ENCODE results near the gene ATP2A1. TPM values are rescaled to one million over a fixed set of nuclear protein-coding genes. Genes with fewer than 3 reads are reported as not detected.

Gene ATP2A1
- total RNA-seq, 8 experiments from 2014 or later = 0.49 to 7.2 (median 1.8) TPM

DNA sequence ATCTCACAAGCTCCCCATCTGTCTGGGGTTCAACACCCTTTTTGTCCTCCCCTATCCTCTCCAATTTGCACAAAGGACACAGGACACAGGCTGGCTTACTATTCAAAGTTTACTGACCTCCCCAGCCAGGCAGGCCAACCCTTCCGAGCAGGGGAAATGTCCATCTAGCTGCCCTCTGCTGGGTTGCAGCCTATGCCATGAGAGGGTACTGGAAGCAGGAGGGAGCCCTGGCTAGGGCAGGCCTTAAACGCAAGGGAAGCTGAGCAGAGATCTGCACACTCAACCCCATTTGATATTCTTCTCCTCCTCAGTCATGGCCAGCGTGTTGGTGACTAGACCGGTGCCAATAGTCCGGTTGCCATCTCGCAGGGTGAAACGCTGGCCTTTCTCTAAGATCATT, 35.6 kb upstream of the ATP2A1 start:
- Histone ChIP-seq H3K4me3 (no peak overlapping the region), H3K4me1 (replicated peaks in 1 of 2) (peaks cover 9 to 11% of the 10 kb centered on the region in 2 donors), H3K27ac (no peak overlapping the region)
- WGBS, 10 experiments = 90 to 100% (median 100%) methylated on average over 1 to 5 of the region's 7 CpGs; no CpG with 5 or more reads in 5 of the 10 experiments
- ATAC-seq (replicated peaks in 6 of 8) = no peak
- in situ Hi-C loops (cut with MboI; ENCODE audit: low pct_unique_long_range_greater_than_20kb in 2 of 9, low sequenced_read_pairs in 9 of 9, unreplicated experiment in 9 of 9) = no loop called here

DNA sequence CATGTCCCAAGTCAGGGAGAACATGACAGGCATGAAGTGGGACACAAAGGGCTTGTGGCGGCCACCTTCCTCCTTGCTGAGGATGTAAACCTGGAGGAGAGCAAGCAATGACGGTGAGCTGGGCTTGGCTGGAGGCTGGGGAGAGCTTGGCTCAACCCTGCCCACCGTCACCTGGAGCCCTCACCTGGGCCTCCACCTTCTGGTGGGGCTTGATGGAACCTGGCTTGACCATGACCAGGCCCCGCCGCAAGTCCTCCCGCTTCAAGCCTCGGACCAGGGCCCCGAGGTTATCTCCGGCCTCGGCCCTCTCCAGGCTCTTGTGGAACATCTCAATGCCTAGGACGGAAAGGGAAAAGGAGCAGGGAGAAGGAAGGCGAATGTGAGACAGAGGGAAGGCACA, 34.5 kb upstream of the ATP2A1 start:
- in situ Hi-C loops (cut with MboI; ENCODE audit: low pct_unique_long_range_greater_than_20kb in 2 of 9, low sequenced_read_pairs in 9 of 9, unreplicated experiment in 9 of 9) = no loop called here

DNA sequence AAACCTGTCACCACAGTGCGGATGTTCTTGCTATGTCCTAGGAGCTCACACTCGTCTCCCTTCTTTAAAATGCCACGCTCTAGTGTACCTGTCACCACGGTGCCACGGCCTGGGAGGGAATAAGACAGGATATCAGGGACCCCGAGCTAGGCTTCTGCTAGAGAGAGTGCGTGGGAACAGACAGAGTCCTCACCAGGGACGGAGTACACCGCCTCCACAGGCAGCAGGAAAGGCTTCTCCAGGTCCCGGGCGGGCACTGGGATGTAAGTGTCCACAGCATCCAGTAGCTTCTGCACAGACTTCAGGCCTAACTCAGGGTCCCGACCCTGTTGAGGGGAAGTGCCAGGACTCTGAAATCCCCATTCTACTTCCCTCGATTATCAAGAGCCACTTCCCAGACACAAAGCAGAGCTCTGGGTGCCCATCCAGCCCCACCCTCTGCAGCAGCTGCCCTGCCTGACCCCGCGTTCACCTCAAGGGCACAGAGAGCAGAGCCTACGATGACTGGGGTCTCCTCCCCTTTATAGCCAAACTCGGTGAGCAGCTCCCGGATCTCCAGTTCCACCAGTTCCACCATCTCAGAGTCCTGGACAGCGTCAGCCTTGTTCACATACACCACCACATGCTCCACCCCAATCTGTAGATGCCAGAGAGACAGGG, 33.9 kb upstream of the ATP2A1 start:
- in situ Hi-C loops (cut with MboI; ENCODE audit: low pct_unique_long_range_greater_than_20kb in 2 of 9, low sequenced_read_pairs in 9 of 9, unreplicated experiment in 9 of 9) = no loop called here
- no peak overlapping the region for H3K4me3 ChIP-seq
- WGBS, 10 experiments = 78 to 91% (median 83%) methylated on average over 3 to 8 of the region's 19 CpGs; no CpG with 5 or more reads in 6 of the 10 experiments

More for the DNA sequence above, 34.5 kb upstream of the ATP2A1 start:
- peaks cover 9 to 11% of the 10 kb centered on the region in 2 donors for H3K4me1 ChIP-seq (replicated peaks in 1 of 2)
- no peak for ATAC-seq (replicated peaks in 6 of 8)
- H3K4me3 ChIP-seq = no peak overlapping the region
- WGBS, 10 experiments = 80 to 100% (median 95%) methylated on average over 1 to 7 of the region's 12 CpGs; no CpG with 5 or more reads in 5 of the 10 experiments
- H3K27ac ChIP-seq = no peak overlapping the region

DNA sequence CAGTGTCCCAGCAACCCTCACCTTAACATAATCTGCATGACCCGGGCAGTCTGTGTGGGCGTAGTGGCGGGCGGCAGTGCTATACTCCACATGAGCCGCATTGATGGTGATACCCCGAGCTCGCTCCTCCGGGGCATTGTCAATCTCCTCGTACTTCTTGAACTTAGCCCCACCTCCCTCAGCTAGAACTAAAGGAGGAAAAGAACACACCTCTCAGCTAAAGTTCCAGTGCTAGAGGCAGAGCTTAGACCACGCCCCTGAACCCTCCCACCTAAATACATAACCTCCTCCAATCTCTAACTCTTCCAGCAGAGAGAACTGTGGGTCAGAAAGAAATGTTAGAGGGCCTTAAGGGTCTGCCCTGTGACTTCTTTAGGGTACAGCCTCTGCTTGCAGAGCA, 33.0 kb upstream of the ATP2A1 start:
- ATAC-seq (replicated peaks in 6 of 8) = peak in 3 of 8 experiments; percentile 6 to 23 (median 14)
- H3K4me3 ChIP-seq = peak overlapping the region; percentile 81 to 98 (median 86)
- in situ Hi-C loops (cut with MboI; ENCODE audit: low pct_unique_long_range_greater_than_20kb in 2 of 9, low sequenced_read_pairs in 9 of 9, unreplicated experiment in 9 of 9) = no loop called here
- H3K27ac ChIP-seq = no peak overlapping the region
- H3K4me1 ChIP-seq (replicated peaks in 1 of 2) = peaks cover 9 to 11% of the 10 kb centered on the region in 2 donors
- WGBS, 10 experiments = 0 to 58% (median 40%) methylated on average over 1 to 7 of the region's 10 CpGs; no CpG with 5 or more reads in 5 of the 10 experiments

More for the DNA sequence above, 33.9 kb upstream of the ATP2A1 start:
- no peak for ATAC-seq (replicated peaks in 6 of 8)
- Histone ChIP-seq H3K27ac (no peak overlapping the region), H3K4me1 (replicated peaks in 1 of 2) (peaks cover 9 to 11% of the 10 kb centered on the region in 2 donors)

DNA sequence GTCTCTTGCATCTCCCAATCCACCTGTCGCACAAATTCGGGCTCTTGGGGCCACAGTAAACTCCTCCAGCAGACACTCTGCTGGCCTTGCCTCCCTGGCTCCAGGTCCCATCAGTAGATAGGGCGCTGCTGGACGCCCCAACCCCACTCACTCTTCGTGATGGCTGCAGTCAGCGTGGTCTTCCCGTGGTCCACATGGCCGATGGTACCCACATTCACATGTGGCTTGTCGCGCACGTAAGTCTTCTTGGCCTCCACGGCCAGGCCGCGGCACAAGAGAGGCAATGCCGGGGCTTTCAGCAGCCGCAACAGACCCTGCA, 32.6 kb upstream of the ATP2A1 start:
- Histone ChIP-seq H3K4me1 (replicated peaks in 1 of 2) (peaks cover 9 to 11% of the 10 kb centered on the region in 2 donors), H3K27ac (peak overlapping the region; percentile 73 to 85), H3K4me3 (peak overlapping the region; percentile 81 to 98 (median 86))
- in situ Hi-C loops (cut with MboI; ENCODE audit: low pct_unique_long_range_greater_than_20kb in 2 of 9, low sequenced_read_pairs in 9 of 9, unreplicated experiment in 9 of 9) = no loop called here
- ATAC-seq (replicated peaks in 6 of 8) = peak in 2 of 8 experiments; percentile 2 to 4
- 0 to 5% (median 0%) methylated on average over 1 to 8 of the region's 16 CpGs; no CpG with 5 or more reads in 3 of the 10 experiments for WGBS, 10 experiments

DNA sequence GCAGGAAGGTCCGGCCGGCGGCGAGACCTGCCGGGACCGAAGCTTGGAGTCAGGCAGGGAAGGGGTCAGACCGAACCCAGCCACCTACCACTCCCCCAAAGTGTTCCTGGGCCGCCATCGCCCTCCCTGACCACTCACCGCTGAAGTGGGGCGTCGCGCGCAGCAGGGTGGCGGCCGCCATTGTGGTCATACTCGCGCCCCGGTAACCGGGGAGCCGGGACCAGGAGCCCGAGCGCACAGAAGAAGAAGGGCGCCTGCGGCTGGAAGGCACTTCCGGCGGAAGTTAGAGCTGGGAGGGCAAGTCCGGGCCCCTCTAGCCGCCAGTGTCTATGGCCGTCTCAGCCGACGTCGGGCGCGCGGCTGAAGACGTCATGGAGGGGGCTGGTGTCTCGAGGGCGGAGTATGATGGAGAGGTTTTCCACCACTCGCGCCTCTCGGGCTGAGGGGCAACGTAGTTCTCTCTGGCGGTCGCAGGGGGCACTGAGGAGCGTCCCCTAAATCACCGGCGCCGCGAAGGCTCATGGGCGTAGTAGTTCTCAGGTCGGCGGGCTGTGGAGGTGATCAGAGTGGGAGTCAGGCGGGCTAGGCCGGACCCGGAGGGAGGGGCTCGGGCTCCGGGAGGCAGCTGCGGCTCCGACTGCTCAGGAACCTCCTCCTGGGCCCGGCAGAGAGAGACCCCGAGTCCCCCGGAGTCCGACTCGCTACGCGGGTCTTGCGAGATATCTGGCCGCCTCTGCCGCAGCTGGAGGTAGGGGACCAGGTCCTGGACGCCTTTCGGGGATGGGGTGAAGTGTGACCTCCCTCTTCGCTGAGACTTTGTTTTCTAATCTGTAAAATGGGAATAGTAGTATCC, 32.0 kb upstream of the ATP2A1 start, which contains the start of gene TUFM:
Gene TUFM, minus strand, starts transcription at position 269 of the 853 bp plus-strand sequence. Its CDS starts 79 bp downstream, at position 190.
- WGBS, 10 experiments = 0 to 30% (median 0%) methylated on average over 1 to 13 of the region's 73 CpGs; no CpG with 5 or more reads in 3 of the 10 experiments
- Histone ChIP-seq H3K27ac (peak within 1 kb of the TSS; percentile 73 to 85), H3K4me1 (replicated peaks in 1 of 2) (peaks cover 9 to 11% of the 10 kb centered on the region in 2 donors), H3K4me3 (peak within 1 kb of the TSS; percentile 81 to 98 (median 86))
- in situ Hi-C loops (cut with MboI; ENCODE audit: low pct_unique_long_range_greater_than_20kb in 2 of 9, low sequenced_read_pairs in 9 of 9, unreplicated experiment in 9 of 9) = no loop called here
- peak; percentile 91 to 96 (median 95) for ATAC-seq (replicated peaks in 6 of 8)

DNA sequence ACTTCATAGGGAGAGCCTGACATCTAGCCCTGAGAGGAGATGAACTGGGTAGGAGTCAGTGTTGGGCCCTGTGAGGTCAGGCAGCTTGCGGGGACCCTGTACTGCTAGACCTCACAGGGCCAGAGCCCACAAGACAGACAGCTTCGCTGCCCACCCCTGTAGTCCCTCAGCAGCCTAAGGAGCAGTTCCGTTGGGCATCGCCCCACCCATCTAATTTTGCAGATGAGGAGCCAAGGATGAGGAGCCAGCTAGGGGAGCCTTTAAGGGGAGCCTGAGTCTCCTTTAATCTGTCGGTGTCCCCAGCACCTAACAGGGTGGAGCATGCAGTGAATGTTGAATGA, 31.4 kb upstream of the ATP2A1 start:
- 0 to 33% (median 10%) methylated on average over 1 to 2 of the region's 5 CpGs; no CpG with 5 or more reads in 5 of the 10 experiments for WGBS, 10 experiments
- peak; percentile 1 to 6 (median 2) for ATAC-seq (replicated peaks in 6 of 8)
- in situ Hi-C loops (cut with MboI; ENCODE audit: low pct_unique_long_range_greater_than_20kb in 2 of 9, low sequenced_read_pairs in 9 of 9, unreplicated experiment in 9 of 9) = no loop called here
- H3K27ac ChIP-seq = peak overlapping the region; percentile 65 to 74
- H3K4me3 ChIP-seq = peak overlapping the region; percentile 54 to 98 (median 86)
- peaks cover 9 to 11% of the 10 kb centered on the region in 2 donors for H3K4me1 ChIP-seq (replicated peaks in 1 of 2)

DNA sequence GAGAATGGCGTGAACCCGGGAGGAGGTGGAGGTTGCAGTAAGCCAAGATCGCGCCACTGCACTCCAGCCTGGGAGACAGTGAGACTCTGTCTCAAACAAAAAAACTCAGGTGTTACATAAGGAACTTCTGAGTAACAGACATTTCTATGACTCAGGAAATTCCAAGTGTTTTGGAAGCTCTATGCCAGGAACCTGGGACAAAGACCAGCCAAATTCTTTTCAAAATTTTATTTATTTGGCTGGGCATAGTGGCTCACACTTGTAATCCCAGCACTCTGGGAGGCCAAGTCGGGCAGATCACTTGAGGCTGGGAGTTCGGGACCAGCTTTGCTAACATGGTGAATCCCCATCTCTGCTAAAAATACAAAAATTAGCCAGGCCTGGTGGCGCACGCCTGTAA, 19.9 kb upstream of the ATP2A1 start:
- Histone ChIP-seq H3K4me3 (no peak overlapping the region), H3K27ac (no peak overlapping the region), H3K4me1 (replicated peaks in 1 of 2) (peaks cover 4 to 5% of the 10 kb centered on the region in 2 donors)
- WGBS, 10 experiments = 50 to 100% (median 90%) methylated on average over 1 to 8 of the region's 8 CpGs; no CpG with 5 or more reads in 2 of the 10 experiments
- in situ Hi-C loops (cut with MboI; ENCODE audit: low pct_unique_long_range_greater_than_20kb in 2 of 9, low sequenced_read_pairs in 9 of 9, unreplicated experiment in 9 of 9) = no loop called here
- ATAC-seq (replicated peaks in 6 of 8) = no peak

DNA sequence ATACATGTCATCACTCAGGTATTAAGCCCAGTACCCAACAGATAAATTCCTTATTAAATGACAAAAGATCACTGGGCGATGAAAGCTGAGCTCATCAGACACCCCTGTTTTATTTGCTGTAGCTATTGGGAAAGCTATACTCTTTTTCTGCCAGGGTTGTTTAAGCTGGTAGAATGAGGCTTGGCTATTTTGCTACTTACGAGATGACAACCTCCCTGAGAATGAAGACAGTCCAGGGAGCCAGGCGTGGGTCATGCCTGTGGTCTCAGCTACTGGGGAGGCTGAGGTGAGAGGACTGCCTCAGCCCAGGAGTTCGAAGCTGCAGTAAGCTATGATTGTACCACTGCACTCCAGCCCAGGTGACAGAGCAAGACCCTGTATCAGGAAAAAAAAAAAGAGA, 19.0 kb upstream of the ATP2A1 start:
- in situ Hi-C loops (cut with MboI; ENCODE audit: low pct_unique_long_range_greater_than_20kb in 2 of 9, low sequenced_read_pairs in 9 of 9, unreplicated experiment in 9 of 9) = no loop called here
- WGBS, 10 experiments = 0 to 90% (median 78%) methylated on average over 1 to 4 of the region's 4 CpGs; no CpG with 5 or more reads in 2 of the 10 experiments
- no peak for ATAC-seq (replicated peaks in 6 of 8)
- H3K27ac ChIP-seq = no peak overlapping the region
- no peak overlapping the region for H3K4me3 ChIP-seq
- peaks cover 4 to 5% of the 10 kb centered on the region in 2 donors for H3K4me1 ChIP-seq (replicated peaks in 1 of 2)

DNA sequence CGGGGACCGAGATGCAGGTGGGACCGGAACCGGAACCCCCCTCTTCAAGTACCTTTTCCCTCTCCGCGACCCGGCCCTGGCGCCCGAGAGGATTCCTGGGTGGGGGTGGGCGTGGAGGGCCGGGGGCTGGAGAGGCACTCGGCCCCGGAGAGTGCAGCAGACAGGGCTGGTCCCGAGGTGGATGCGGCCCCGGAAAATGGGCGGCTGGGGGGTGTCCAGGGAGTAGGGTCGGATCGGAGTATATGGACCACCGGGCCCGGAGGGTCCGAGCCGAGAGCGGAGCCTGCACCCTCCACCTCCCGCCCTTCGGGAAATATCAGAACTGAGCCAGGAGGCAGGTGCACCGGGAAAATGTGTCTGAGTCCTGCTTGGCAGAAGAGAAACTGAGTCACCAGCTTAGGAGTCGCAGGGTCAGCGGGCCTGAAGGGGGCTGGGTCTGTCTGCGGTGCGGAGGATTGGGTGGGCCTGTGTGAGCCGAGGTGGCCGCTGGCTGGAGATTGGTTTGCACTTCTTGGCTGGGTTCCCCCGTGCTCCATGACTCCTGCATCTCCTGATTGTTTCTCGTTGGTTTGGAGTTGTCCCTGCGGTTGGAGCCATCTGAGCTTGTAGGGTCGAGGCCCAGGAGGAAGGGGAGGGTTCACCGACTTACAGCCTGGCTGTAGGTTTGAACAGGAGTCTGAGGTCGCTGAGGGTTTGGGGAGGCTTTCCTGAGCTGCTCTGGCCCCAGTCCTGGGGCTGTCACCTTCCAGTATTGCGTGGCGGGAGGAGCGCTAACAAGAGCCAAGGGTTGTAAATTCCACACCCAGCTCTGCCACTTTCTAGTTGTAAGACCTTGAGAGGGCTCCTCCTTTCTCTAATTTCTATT, 14.1 kb upstream of the ATP2A1 start:
- Histone ChIP-seq H3K4me1 (replicated peaks in 1 of 2) (peaks cover 10 to 14% of the 10 kb centered on the region in 2 donors), H3K27ac (peak overlapping the region; percentile 96 to 98), H3K4me3 (peak overlapping the region; percentile 64 to 99 (median 94))
- 0 to 20% (median 0%) methylated on average over 3 to 8 of the region's 42 CpGs; no CpG with 5 or more reads in 5 of the 10 experiments for WGBS, 10 experiments
- peak in 3 of 8 experiments; percentile 2 to 12 (median 3) for ATAC-seq (replicated peaks in 6 of 8)
- in situ Hi-C loops (cut with MboI; ENCODE audit: low pct_unique_long_range_greater_than_20kb in 2 of 9, low sequenced_read_pairs in 9 of 9, unreplicated experiment in 9 of 9) = loop anchor here in 1 of 9 experiments (10.0 kb wide), 1 partner anchor 61 kb away; the partner anchor contains the start of gene RABEP2

DNA sequence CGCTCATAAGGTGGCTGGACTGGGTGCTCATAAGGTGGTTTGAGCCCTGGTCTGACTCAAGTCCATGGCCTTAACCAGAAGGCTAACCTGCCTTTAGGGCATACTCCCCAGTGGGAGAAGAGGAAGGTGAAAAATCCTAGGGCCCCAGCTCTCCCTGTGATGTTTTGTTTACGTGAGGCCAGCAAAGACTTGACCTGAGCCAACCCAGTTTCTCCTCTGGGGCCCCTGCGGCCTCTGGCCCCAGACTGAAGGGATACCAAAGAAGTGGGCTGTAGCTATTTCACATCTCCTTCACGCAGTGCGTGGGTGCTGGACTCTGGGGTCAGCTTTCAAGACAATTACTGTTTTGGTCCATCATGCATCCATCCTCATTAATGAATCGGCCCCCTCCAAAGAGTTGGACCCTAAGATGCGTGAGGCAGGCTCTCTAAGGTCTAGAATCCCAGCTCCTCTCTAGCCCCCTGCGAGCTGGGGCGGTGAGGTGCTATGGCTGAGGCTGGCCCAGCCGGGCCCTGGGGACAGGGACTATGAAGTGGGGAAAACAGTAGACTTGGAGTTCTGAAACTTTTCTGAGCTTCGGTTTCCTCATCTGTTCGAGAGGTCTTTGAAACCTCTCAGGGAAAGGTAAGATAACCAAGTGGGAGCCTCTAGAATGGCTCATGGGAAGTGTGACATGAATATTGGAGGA, 13.1 kb upstream of the ATP2A1 start:
- Histone ChIP-seq H3K4me3 (peak overlapping the region in 3 of 5 donors; percentile 64 to 99 (median 98)), H3K27ac (no peak overlapping the region), H3K4me1 (replicated peaks in 1 of 2) (peaks cover 10 to 14% of the 10 kb centered on the region in 2 donors)
- ATAC-seq (replicated peaks in 6 of 8) = no peak
- in situ Hi-C loops (cut with MboI; ENCODE audit: low pct_unique_long_range_greater_than_20kb in 2 of 9, low sequenced_read_pairs in 9 of 9, unreplicated experiment in 9 of 9) = loop anchor here in 1 of 9 experiments (10.0 kb wide), 1 partner anchor 60 kb away; the partner anchor contains the start of gene RABEP2
- 53 to 100% (median 86%) methylated on average over 1 to 9 of the region's 12 CpGs; no CpG with 5 or more reads in 2 of the 10 experiments for WGBS, 10 experiments

Measured in motor neuron (in vitro differentiated cells).